Amniotic stem cell (primary cell): ENCODE measurements around the gene TRIM66.

Source experiments
- DNase-seq: peaks from one replicate; lab custom pipeline; 2025; lab: John Stamatoyannopoulos, UW

Gene TRIM66

GRCh38 chr11:8564526-8564925 is 117.9 kb downstream of the TRIM66 start:
- DNase-seq: no peak
